Kidney (tissue), 14 donors: ENCODE results near the gene VBP1. TPM values are rescaled to one million over a fixed set of nuclear protein-coding genes. Genes with fewer than 3 reads are reported as not detected.

Source experiments
- DNase-seq, 5 donors: peaks; one replicate each; pipeline ENCODE4 v3.0.0-alpha.2; 2013 to 2020
- FAIRE-seq: peaks from 2 replicates; lab custom pipeline; 2012; peaks lifted over from hg19 to GRCh38; lab: Jason Lieb, UNC
- H3K27ac ChIP-seq, 2 donors: one replicate each; pipeline ENCODE4 v1.7.0; 2013; ENCODE audit warnings: low read depth in 2 of 2, low read length in 2 of 2, inconsistent platforms in 1 of 2
- H3K27me3 ChIP-seq: one replicate; pipeline ENCODE4 v1.7.1; 2013; ENCODE audit warnings: low read length, inconsistent platforms; ENCODE audit not compliant: control insufficient read depth, insufficient read depth
- H3K36me3 ChIP-seq, 3 donors: one replicate each; pipeline versions ENCODE4 v1.7.0 to v1.7.1; 2013; ENCODE audit warnings: low read length in 3 of 3, control low read depth in 1 of 3, inconsistent platforms in 1 of 3; ENCODE audit not compliant: insufficient read depth in 3 of 3, control insufficient read depth in 2 of 3
- H3K4me1 ChIP-seq, 3 donors: one replicate each; pipeline versions ENCODE4 v1.7.0 to v1.7.1; 2013; ENCODE audit warnings: low read length in 3 of 3, inconsistent platforms in 1 of 3, low read depth in 1 of 3; ENCODE audit not compliant: control insufficient read depth in 2 of 3, insufficient read depth in 2 of 3
- H3K4me3 ChIP-seq, 3 donors: one replicate each; pipeline versions ENCODE4 v1.7.0 to v1.8.1; 2013; ENCODE audit warnings: low read length in 3 of 3, control low read depth in 1 of 3, inconsistent platforms in 1 of 3
- H3K9ac ChIP-seq, 3 donors: one replicate each; pipeline versions ENCODE4 v1.7.0 to v1.7.1; 2013; ENCODE audit warnings: low read length in 3 of 3, control low read depth in 1 of 3, inconsistent platforms in 1 of 3
- H3K9me3 ChIP-seq, 3 donors: one replicate each; pipeline versions ENCODE4 v1.7.0 to v1.7.1; 2013; ENCODE audit warnings: low read length in 3 of 3, control low read depth in 1 of 3, inconsistent platforms in 1 of 3; ENCODE audit not compliant: control insufficient read depth in 2 of 3, insufficient read depth in 1 of 3
- intact Hi-C: fragments of 100-400 bp; cut with DNase I; formaldehyde crosslinking; loops from one replicate; pipeline ENCODE4 v1.11.1; 2022
- polyA plus RNA-seq: library from polyadenylated mRNA; stranded (reverse); fragments of 350-450 nt; fragmentation: Illumina TruSeq; extraction: RNeasy Lipid Tissue Mini Kit (QIAGEN cat#74804); gene quantifications from one replicate; pipeline ENCODE4 v1.2.3, GENCODE V29; 2014; ENCODE audit warnings: low read depth, low replicate concordance; ENCODE audit not compliant: insufficient read depth
- total RNA-seq: library from RNA; stranded (reverse); fragmentation: NEBNext Ultra II Directional; extraction: Animal tissue kit (Norgen Biotek cat#: 25700); gene quantifications from one replicate; pipeline ENCODE4 v1.2.1, GENCODE V29; 2021
- TF ChIP-seq, protein P1 (sequence below): IDR thresholded peaks from 3 replicates; pipeline ENCODE4 v1.5.1; 2012; ENCODE audit warnings: mild to moderate bottlenecking, moderate library complexity, borderline replicate concordance; ENCODE audit not compliant: insufficient read depth; ENCODE audit errors: extremely low read depth
- donor health status: control.
- donor health status: control.
- donor health status: control.
- donor health status: control.
- donor health status: control.
- donor health status: DM: yes; HTN: yes; CAD: no.
- donor health status: Normal renal cell carcinoma (clear cell type).

Gene VBP1
- total and polyA plus RNA-seq, 2 donors from 2014 or later = 38.4 to 53.8 TPM

DNA sequence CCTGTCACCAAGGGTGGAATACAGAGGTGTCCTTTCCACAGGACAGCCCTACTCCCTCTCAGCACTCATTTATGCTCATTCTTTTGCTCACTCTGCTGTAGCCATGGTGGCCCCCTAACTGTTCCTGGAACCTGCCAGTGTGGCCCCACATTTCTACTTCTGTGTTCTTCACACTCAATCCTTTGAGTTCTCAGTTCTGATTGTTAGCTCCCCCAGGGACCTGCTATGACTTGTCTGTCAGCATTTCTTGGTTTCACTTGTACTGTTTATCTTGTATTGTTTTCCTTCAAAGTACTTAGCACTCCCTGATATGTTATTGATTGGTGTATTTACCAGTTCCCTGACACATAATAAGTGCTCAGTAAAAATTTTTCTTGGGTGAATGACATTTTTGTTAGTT lies 14.9 kb downstream of the VBP1 start:
- H3K27me3 ChIP-seq = no peaks in the 10 kb centered on the region
- TF ChIP-seq, protein P1, sequence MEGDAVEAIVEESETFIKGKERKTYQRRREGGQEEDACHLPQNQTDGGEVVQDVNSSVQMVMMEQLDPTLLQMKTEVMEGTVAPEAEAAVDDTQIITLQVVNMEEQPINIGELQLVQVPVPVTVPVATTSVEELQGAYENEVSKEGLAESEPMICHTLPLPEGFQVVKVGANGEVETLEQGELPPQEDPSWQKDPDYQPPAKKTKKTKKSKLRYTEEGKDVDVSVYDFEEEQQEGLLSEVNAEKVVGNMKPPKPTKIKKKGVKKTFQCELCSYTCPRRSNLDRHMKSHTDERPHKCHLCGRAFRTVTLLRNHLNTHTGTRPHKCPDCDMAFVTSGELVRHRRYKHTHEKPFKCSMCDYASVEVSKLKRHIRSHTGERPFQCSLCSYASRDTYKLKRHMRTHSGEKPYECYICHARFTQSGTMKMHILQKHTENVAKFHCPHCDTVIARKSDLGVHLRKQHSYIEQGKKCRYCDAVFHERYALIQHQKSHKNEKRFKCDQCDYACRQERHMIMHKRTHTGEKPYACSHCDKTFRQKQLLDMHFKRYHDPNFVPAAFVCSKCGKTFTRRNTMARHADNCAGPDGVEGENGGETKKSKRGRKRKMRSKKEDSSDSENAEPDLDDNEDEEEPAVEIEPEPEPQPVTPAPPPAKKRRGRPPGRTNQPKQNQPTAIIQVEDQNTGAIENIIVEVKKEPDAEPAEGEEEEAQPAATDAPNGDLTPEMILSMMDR = no peak

DNA sequence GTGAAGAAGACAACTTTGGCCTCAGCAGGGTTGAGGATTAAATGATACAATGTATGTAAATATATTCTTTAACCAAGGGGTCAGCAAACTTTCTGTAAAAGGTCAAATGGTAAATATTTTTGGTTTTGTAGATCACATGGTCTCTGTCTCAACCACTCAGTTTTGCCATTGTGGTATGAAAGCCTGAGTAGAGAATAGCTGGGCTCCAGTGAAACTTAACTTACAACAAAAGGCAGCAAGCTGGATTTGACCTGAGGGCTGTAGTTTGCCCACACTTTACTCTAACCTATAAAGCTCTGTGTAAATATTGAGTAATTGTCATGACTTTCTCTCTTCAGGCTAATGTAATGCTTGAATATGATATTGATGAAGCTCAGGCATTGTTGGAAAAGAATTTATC lies 19.6 kb downstream of the VBP1 start:
- H3K9ac ChIP-seq = no peak overlapping the region
- no peak overlapping the region for H3K27ac ChIP-seq
- H3K4me3 ChIP-seq = no peak overlapping the region
- H3K9me3 ChIP-seq = no peaks in the 10 kb centered on the region
- DNase-seq (no peak), FAIRE-seq (no peak)
- intact Hi-C loops = no loop called here
- H3K27me3 ChIP-seq = no peaks in the 10 kb centered on the region
- TF ChIP-seq, protein P1 = no peak
- no peaks in the 10 kb centered on the region for H3K4me1 ChIP-seq
- peaks cover 0 to 17% (median 3%) of the 10 kb centered on the region in 3 donors for H3K36me3 ChIP-seq

More for the DNA sequence above, 14.9 kb downstream of the VBP1 start:
- Histone ChIP-seq H3K36me3 (peaks cover 0 to 15% (median 3%) of the 10 kb centered on the region in 3 donors), H3K27ac (no peak overlapping the region), H3K9ac (no peak overlapping the region), H3K9me3 (no peaks in the 10 kb centered on the region), H3K4me3 (no peak overlapping the region), H3K4me1 (no peaks in the 10 kb centered on the region)
- intact Hi-C loops = no loop called here
- FAIRE-seq = no peak
- DNase-seq = no peak

DNA sequence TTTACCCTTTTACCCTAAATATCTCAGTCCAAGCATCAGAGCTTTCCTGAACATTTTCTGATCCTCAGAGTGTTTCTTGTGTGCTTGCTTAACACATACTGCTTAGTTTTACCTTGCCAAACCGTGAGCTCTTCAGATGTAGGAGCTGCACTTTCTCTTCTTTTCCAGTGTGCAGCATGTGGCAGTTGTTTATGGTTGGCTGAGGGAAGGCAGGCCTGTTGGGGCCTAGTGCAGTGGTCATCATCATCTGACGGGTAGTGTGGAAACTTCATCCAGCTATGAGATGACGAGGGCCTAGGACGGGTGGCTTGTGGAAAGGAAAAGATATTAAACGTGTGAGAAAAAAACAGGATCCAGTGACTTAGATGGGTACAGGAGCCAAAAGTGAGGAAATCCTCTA lies 21.5 kb downstream of the VBP1 start:
- intact Hi-C loops = no loop called here
- DNase-seq (no peak), FAIRE-seq (no peak)
- no peak overlapping the region for H3K9ac ChIP-seq
- H3K36me3 ChIP-seq = peaks cover 0 to 17% (median 3%) of the 10 kb centered on the region in 3 donors
- no peaks in the 10 kb centered on the region for H3K9me3 ChIP-seq
- H3K4me1 ChIP-seq = no peaks in the 10 kb centered on the region
- H3K27me3 ChIP-seq = no peaks in the 10 kb centered on the region
- no peak overlapping the region for H3K27ac ChIP-seq
- H3K4me3 ChIP-seq = no peak overlapping the region
- TF ChIP-seq, protein P1 = no peak

DNA sequence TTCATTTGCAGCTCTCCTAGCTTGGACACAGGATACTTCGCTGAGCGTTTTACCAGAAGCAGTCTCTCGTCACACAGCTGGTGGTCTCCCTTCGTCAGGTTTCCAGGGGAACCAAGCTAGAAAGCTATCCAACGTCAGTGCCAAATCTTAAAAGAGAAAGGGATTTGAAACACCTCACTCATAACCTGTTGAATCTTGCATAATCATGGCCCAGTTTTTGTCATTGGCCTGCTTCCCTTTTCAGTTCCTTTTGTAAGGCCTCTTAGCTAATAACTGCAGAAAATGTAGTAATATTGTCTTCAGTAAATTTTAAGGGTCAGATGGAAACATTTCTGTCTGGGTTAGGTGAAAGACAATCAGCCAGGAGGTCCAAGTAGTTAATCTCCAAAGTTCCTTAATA lies 26.0 kb downstream of the VBP1 start:
- no peaks in the 10 kb centered on the region for H3K27me3 ChIP-seq
- intact Hi-C loops = no loop called here
- H3K9me3 ChIP-seq = no peaks in the 10 kb centered on the region
- DNase-seq = no peak
- no peak overlapping the region for H3K27ac ChIP-seq
- no peaks in the 10 kb centered on the region for H3K4me1 ChIP-seq
- H3K9ac ChIP-seq = no peak overlapping the region
- H3K4me3 ChIP-seq = no peak overlapping the region
- FAIRE-seq = no peak
- TF ChIP-seq, protein P1 = no peak
- peaks cover 0 to 11% (median 2%) of the 10 kb centered on the region in 3 donors for H3K36me3 ChIP-seq
